ENCODE results near the gene ITIH2.
"Not testable (repeated sequence)": the region's sequence is repeated elsewhere in the genome, so short reads cannot be mapped to it uniquely, and the experiment has no call there.

ITIH2 gene

DNA sequence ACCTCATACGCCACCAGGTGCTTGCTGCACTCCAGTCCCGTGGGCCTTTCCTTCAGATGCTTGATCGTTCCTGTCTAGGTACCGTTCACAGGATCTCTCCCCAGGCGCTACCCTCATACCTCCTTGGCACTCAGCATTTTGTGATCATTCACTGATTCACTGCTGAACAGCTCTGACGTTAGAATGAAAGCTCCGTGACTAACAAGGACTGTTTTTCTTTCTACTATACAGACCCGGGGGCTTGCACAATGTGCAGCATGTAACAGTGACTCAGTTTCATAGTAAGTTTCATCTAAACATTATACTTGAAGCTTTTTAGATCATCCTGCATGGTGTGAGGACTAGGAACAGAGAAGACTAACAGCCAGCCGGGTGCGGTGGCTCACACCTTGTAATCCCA, 64.1 kb downstream of the ITIH2 start:
- TF ChIP-seq, protein P1, sequence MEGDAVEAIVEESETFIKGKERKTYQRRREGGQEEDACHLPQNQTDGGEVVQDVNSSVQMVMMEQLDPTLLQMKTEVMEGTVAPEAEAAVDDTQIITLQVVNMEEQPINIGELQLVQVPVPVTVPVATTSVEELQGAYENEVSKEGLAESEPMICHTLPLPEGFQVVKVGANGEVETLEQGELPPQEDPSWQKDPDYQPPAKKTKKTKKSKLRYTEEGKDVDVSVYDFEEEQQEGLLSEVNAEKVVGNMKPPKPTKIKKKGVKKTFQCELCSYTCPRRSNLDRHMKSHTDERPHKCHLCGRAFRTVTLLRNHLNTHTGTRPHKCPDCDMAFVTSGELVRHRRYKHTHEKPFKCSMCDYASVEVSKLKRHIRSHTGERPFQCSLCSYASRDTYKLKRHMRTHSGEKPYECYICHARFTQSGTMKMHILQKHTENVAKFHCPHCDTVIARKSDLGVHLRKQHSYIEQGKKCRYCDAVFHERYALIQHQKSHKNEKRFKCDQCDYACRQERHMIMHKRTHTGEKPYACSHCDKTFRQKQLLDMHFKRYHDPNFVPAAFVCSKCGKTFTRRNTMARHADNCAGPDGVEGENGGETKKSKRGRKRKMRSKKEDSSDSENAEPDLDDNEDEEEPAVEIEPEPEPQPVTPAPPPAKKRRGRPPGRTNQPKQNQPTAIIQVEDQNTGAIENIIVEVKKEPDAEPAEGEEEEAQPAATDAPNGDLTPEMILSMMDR (IDR thresholded peaks at IDR 0.05; ENCODE audit: borderline replicate concordance, control extremely low read depth, extremely low read depth, insufficient read depth, missing control alignments): no peak
- no peak for DNase-seq (ENCODE audit: low spot score)
- in situ Hi-C loops (cut with MboI; ENCODE audit: low sequenced_read_pairs, unreplicated experiment): no loop called here

DNA sequence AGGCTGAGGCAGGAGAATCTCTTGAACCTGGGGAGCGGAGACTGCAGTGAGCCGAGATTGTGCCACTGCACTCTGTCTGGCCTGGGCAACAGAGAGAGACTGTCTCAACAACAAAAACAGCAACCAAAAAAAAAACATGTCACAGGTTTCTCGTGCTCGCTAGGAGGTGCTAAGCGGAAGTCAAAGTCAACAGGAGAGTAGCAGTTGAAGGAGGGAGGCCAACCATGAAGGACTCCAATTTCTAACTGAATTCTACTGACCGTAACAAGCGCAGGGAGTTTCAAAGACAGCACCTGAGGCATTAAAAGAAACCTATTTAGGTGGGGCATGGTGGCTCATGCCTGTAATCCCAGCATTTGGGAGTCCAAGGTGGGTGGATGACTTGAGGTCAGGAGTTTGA, 65.3 kb downstream of the ITIH2 start:
- in situ Hi-C loops (cut with MboI; ENCODE audit: low sequenced_read_pairs, unreplicated experiment): no loop called here
- DNase-seq (ENCODE audit: low spot score): no peak
- TF ChIP-seq, protein P1 (IDR thresholded peaks at IDR 0.05; ENCODE audit: borderline replicate concordance, control extremely low read depth, extremely low read depth, insufficient read depth, missing control alignments): no peak

GRCh38 chr10:7773845-7774801, 71.0 kb downstream of the ITIH2 start:
- in situ Hi-C loops (cut with MboI; ENCODE audit: low sequenced_read_pairs, unreplicated experiment): no loop called here
- TF ChIP-seq, protein P1 (IDR thresholded peaks at IDR 0.05; ENCODE audit: borderline replicate concordance, control extremely low read depth, extremely low read depth, insufficient read depth, missing control alignments): no peak
- no peak for DNase-seq (ENCODE audit: low spot score)

- in situ Hi-C loops (cut with MboI; ENCODE audit: low sequenced_read_pairs, unreplicated experiment): no loop called here
- TF ChIP-seq, protein P1 (IDR thresholded peaks at IDR 0.05; ENCODE audit: borderline replicate concordance, control extremely low read depth, extremely low read depth, insufficient read depth, missing control alignments): no peak
- no peak for DNase-seq (ENCODE audit: low spot score)
Measured at GRCh38 chr10:7776777-7777176, 73.7 kb downstream of the ITIH2 start.

- DNase-seq (ENCODE audit: low spot score); in situ Hi-C loops (cut with MboI; ENCODE audit: low sequenced_read_pairs, unreplicated experiment): not testable (repeated sequence)
Measured at GRCh38 chr10:7782194-7782593, 79.1 kb downstream of the ITIH2 start.

DNA sequence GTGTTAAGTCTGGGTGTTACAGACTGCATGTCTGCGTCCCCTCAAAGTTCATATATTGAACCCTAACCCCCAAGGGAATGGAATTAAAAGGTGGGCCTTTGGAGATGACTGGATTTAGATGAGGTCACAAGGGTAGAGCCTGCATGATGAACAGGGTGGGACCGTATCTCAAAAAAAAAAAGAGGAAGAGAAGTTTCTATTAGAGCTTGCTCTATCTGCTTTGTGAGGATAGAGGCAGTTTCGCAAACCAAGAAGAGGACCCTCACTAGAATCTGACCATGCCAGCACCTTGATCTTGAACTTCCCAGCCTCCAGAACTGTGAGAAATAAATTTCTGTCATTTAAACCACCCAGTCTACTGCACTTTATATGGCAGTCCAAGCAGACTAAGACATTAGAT, 83.3 kb downstream of the ITIH2 start:
- TF ChIP-seq, protein P1 (IDR thresholded peaks at IDR 0.05; ENCODE audit: borderline replicate concordance, control extremely low read depth, extremely low read depth, insufficient read depth, missing control alignments): no peak
- in situ Hi-C loops (cut with MboI; ENCODE audit: low sequenced_read_pairs, unreplicated experiment): no loop called here
- no peak for DNase-seq (ENCODE audit: low spot score)

DNA sequence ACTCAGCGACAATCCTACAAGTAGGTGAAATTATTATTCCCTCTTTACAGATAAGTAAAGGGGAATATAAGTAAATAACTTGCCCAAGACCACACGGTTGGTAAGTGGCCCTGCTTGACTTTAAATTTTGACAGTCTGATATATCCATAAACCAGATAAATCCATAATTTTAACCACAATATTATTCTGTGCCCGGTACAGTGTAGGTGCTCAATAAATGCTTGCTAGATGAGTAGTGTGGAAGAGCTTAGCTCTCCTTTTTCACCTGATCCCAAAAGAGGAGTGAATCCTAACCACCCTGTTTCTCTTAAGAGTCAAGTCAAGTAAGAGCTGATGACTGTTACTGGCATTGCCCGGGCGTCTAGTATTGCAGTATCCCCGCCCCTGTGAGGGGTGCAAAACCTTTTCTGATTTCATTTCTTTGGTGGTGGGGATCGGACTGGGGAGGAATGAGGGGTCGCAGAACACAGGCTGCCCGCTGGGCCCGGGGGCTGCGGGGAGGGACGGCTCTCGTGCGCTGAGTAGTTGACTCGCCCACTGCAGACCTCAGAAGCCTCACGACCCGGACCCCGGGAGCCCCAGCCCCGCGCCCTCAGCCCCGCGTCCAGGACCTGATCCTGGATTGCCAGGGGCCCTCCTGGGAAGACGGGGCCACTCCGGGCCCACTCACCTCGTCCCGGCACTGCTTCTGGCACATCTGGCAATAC, 84.2 kb downstream of the ITIH2 start:
- TF ChIP-seq, protein P1 (IDR thresholded peaks at IDR 0.05; ENCODE audit: borderline replicate concordance, control extremely low read depth, extremely low read depth, insufficient read depth, missing control alignments): no peak
- in situ Hi-C loops (cut with MboI; ENCODE audit: low sequenced_read_pairs, unreplicated experiment): no loop called here
- DNase-seq (ENCODE audit: low spot score): no peak

All from GM13976 (cell line).